OCI-LY7 (cell line): ENCODE results near the gene CAV3. TPM values are rescaled to one million over a fixed set of nuclear protein-coding genes. Genes with fewer than 3 reads are reported as not detected.

ENCODE experiments used
- BruUV-seq: library from RNA; stranded (reverse); fragments of 400-500 nt; replicated peaks from 2 replicates; lab custom pipeline; 2021; lab: Mats Ljungman, UMichigan
- CTCF ChIA-PET: fragments of 300-600 bp; sonication (Branson Sonifier 250); formaldehyde crosslinking; loops from one replicate; lab custom pipeline; 2022; ENCODE audit warnings: antibody characterized with exemption; ENCODE audit not compliant: unreplicated experiment; lab: Charles Lee
- POLR2A ChIA-PET: fragments of 300-600 bp; sonication (Branson Sonifier 250); formaldehyde crosslinking; loops from one replicate; lab custom pipeline; 2022; ENCODE audit warnings: antibody characterized with exemption; lab: Charles Lee
- DNase-seq: peaks from one replicate; pipeline ENCODE4 v3.0.0-alpha.2; 2015; ENCODE audit warnings: low spot score
- H2AFZ ChIP-seq: fragments of 200-600 bp; sonication (generic), shearing (Covaris generic); 2 replicates; pipeline ENCODE4 v1.6.1; 2014; ENCODE audit warnings: mild to moderate bottlenecking, antibody characterized with exemption, low read length, moderate library complexity
- H3K27ac ChIP-seq: fragments of 200-600 bp; sonication (generic); 2 replicates; pipeline ENCODE4 v1.5.1; 2014; ENCODE audit warnings: mixed run types, low read depth, mild to moderate bottlenecking, moderate library complexity, low read length, inconsistent platforms; ENCODE audit not compliant: poor library complexity, severe bottlenecking
- H3K36me3 ChIP-seq: fragments of 200-600 bp; sonication (generic); 2 replicates; pipeline ENCODE4 v1.6.1; 2014; ENCODE audit warnings: mild to moderate bottlenecking, antibody characterized with exemption, low read length, moderate library complexity, mixed read lengths; ENCODE audit not compliant: insufficient read depth
- H3K4me1 ChIP-seq: fragments of 200-600 bp; sonication (generic); 2 replicates; pipeline ENCODE4 v1.5.1; 2014; ENCODE audit warnings: mild to moderate bottlenecking, low read length; ENCODE audit not compliant: insufficient read depth, poor library complexity, severe bottlenecking
- H3K4me2 ChIP-seq: fragments of 200-600 bp; sonication (generic); 2 replicates; pipeline ENCODE4 v1.6.1; 2014; ENCODE audit warnings: mild to moderate bottlenecking, low read length
- H3K4me3 ChIP-seq: fragments of 200-600 bp; sonication (generic); 2 replicates; pipeline ENCODE4 v1.5.1; 2014; ENCODE audit warnings: mild to moderate bottlenecking, low read depth, low read length; ENCODE audit not compliant: poor library complexity, severe bottlenecking
- H3K79me2 ChIP-seq: fragments of 200-600 bp; sonication (generic); 2 replicates; pipeline ENCODE4 v1.6.1; 2016; ENCODE audit warnings: low read depth, mild to moderate bottlenecking, low read length, moderate library complexity, mixed read lengths; ENCODE audit not compliant: insufficient read depth
- H3K9me2 ChIP-seq: fragments of 200-600 bp; sonication (generic); 2 replicates; pipeline ENCODE4 v1.6.1; 2016; ENCODE audit warnings: mild to moderate bottlenecking, low read length, mixed read lengths; ENCODE audit not compliant: insufficient read depth
- H3K9me3 ChIP-seq: fragments of 200-600 bp; sonication (generic); 2 replicates; pipeline ENCODE4 v1.6.1; 2014; ENCODE audit warnings: mild to moderate bottlenecking, mixed run types, low read length, mixed read lengths
- H4K20me1 ChIP-seq: fragments of 200-600 bp; sonication (generic); 2 replicates; pipeline ENCODE4 v1.6.1; 2014; ENCODE audit warnings: mild to moderate bottlenecking, antibody characterized with exemption, low read length, moderate library complexity, mixed read lengths; ENCODE audit not compliant: insufficient read depth
- CTCF ChIP-seq: fragments of 200-600 bp; sonication (generic); conservative IDR thresholded peaks from 2 replicates; pipeline ENCODE4 v1.5.1; 2014; ENCODE audit warnings: mild to moderate bottlenecking, antibody characterized with exemption, low read length, moderate library complexity, mixed read lengths
- EZH2phosphoT487 ChIP-seq: fragments of 200-600 bp; sonication (generic); IDR thresholded peaks from 2 replicates; pipeline ENCODE4 v1.6.1; 2018; ENCODE audit warnings: low read depth, borderline replicate concordance, mild to moderate bottlenecking, mixed run types, antibody characterized with exemption, low read length, moderate library complexity, mixed read lengths
- intact Hi-C: fragments of 100-400 bp; cut with micrococcal nuclease; formaldehyde crosslinking; loops from one replicate; pipeline ENCODE4 v1.10.0; 2022; ENCODE audit not compliant: unreplicated experiment
- total RNA-seq, 2 experiments: library from RNA; depleted of rRNA in 1 of 2; stranded (reverse); fragments of >200 nt in 1 of 2; shearing (Covaris generic) in 1 of 2; gene quantifications; 2 replicates each; pipeline ENCODE4 v1.2.3, GENCODE V29; 2014 to 2022

CAV3 gene
- total RNA-seq, 2 experiments from 2014 or later = not detected

DNA sequence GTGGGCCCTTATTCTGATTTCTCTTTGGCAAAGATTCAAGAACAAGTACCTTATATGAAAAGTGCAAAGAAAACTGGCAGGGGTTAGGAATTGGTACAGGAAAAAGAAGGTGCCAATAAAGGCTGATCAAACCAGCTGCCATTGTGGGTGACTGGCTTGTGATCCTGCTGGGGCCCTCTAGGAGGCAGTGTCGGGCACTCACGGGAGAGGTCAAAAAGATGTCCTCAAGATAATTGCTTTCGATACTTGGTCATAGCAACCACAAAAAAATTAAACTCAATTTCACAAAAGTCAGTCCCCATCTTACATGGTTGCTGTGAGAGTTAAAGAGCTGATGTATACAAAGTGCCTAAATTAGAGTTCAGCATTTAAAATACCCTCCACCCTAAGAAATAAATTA is 31.0 kb upstream of the CAV3 start:
- CTCF ChIA-PET = no interaction called here

DNA sequence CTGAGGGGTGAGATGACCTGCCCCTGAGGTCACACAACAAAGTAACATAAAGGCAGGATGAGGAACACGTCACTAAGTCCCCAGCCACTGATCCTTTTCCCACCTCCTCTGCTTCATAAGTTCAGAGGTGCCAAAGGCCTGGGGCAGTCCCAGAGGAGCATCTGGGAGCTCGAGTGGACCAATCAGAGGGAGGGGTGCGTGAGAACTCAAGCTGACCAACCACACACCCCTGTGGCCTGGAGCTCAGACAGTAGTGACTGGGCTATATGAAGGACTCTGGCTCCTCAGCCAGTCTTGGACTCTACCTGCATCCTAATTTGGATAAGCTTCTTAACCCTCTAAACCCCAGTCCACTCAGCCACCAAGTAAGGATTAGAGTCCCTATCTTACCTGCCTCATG is 28.0 kb upstream of the CAV3 start:
- Histone ChIP-seq H3K4me1 (no peaks in the 10 kb centered on the region), H4K20me1 (no peaks in the 10 kb centered on the region), H3K4me2 (no peak overlapping the region), H3K36me3 (no peaks in the 10 kb centered on the region), H2AFZ (no peak overlapping the region), H3K27ac (no peak overlapping the region), H3K9me3 (no peaks in the 10 kb centered on the region), H3K79me2 (no peaks in the 10 kb centered on the region), H3K9me2 (no peaks in the 10 kb centered on the region), H3K4me3 (no peak overlapping the region)
- no TSS peak for BruUV-seq
- TF ChIP-seq CTCF = no peak
- TF ChIP-seq EZH2phosphoT487 = no peak
- intact Hi-C loops = no loop called here
- ChIA-PET CTCF (interaction anchor here (0.6 kb wide), 1 partner anchor 288 kb away, joined by 4 read pairs; no protein-coding TSS in a partner anchor), POLR2A (no interaction called here)
- no peak for DNase-seq

More for the DNA sequence above, 31.0 kb upstream of the CAV3 start:
- H3K9me2 ChIP-seq = no peaks in the 10 kb centered on the region
- no peak for TF ChIP-seq EZH2phosphoT487
- TF ChIP-seq CTCF = peak; percentile 77
- no peak overlapping the region for H3K27ac ChIP-seq
- BruUV-seq = no TSS peak
- no peak overlapping the region for H2AFZ ChIP-seq
- POLR2A ChIA-PET = no interaction called here
- no peak overlapping the region for H3K4me2 ChIP-seq
- no peaks in the 10 kb centered on the region for H3K9me3 ChIP-seq
- no peaks in the 10 kb centered on the region for H3K79me2 ChIP-seq
- intact Hi-C loops = no loop called here
- DNase-seq = peak; percentile 8
- H3K4me3 ChIP-seq = no peak overlapping the region
- no peaks in the 10 kb centered on the region for H4K20me1 ChIP-seq
- no peaks in the 10 kb centered on the region for H3K36me3 ChIP-seq
- H3K4me1 ChIP-seq = no peaks in the 10 kb centered on the region

DNA sequence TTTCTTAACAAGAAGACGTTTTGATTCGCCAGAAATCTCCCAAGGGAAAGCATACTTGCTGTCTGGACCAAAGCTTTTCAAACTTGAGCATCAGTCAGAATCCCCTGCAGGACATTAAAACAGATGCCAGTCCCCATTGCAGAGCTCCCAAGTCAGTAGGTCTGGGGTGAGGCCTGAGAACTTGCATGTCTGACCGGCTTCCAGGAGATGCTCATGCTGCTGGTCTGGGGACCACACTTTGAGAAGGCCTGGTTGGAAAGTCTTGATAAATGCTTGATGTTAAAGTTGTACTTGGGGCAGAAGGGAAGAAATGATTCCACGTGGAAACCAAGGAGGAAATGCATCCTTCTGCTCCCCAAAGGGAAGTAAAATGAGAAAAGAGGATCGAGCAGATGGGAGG is 24.3 kb upstream of the CAV3 start:
- TF ChIP-seq EZH2phosphoT487 = no peak
- no peak for TF ChIP-seq CTCF
- DNase-seq = no peak
- Histone ChIP-seq H2AFZ (no peak overlapping the region), H3K4me3 (no peak overlapping the region), H3K27ac (no peak overlapping the region), H4K20me1 (no peaks in the 10 kb centered on the region), H3K79me2 (no peaks in the 10 kb centered on the region), H3K4me1 (no peaks in the 10 kb centered on the region), H3K9me2 (no peaks in the 10 kb centered on the region), H3K4me2 (no peak overlapping the region), H3K9me3 (no peaks in the 10 kb centered on the region), H3K36me3 (no peaks in the 10 kb centered on the region)
- no TSS peak for BruUV-seq
- ChIA-PET CTCF (no interaction called here), POLR2A (no interaction called here)
- intact Hi-C loops = no loop called here
